ENCODE data around the gene MDK. TPM values are rescaled to one million over a fixed set of nuclear protein-coding genes. Genes with fewer than 3 reads are reported as not detected.

The MDK gene
- total RNA-seq, 1 experiment from 2014 or later, result 543 TPM

GRCh38 chr11:46347637-46348311 is 33.7 kb upstream of the MDK start:
- DNase-seq (ENCODE audit: low read depth), result no peak

GRCh38 chr11:46348566-46349401 is 32.7 kb upstream of the MDK start:
- DNase-seq (ENCODE audit: low read depth), result no peak

- DNase-seq (ENCODE audit: low read depth), result no peak
These were observed 30.8 kb upstream of the MDK start for GRCh38 chr11:46350695-46351094.

- DNase-seq (ENCODE audit: low read depth), result no peak
These were observed 30.3 kb upstream of the MDK start for GRCh38 chr11:46351148-46351547.

GRCh38 chr11:46351606-46352005 is 29.9 kb upstream of the MDK start:
- DNase-seq (ENCODE audit: low read depth), result no peak

GRCh38 chr11:46352063-46352841 is 29.2 kb upstream of the MDK start:
- no peak for DNase-seq (ENCODE audit: low read depth)

- no peak for DNase-seq (ENCODE audit: low read depth)
These were observed 27.8 kb upstream of the MDK start for GRCh38 chr11:46353698-46354097.

GRCh38 chr11:46356924-46357482 is 24.5 kb upstream of the MDK start:
- DNase-seq (ENCODE audit: low read depth), result no peak

- no peak for DNase-seq (ENCODE audit: low read depth)
These were observed 24.0 kb upstream of the MDK start for GRCh38 chr11:46357483-46357936.

GRCh38 chr11:46359953-46360352 is 21.5 kb upstream of the MDK start:
- DNase-seq (ENCODE audit: low read depth), result no peak

GRCh38 chr11:46360878-46361277 is 20.6 kb upstream of the MDK start:
- no peak for DNase-seq (ENCODE audit: low read depth)

- no peak for DNase-seq (ENCODE audit: low read depth)
These were observed 19.9 kb upstream of the MDK start for GRCh38 chr11:46361283-46362155.

GRCh38 chr11:46362156-46363030 is 19.1 kb upstream of the MDK start:
- no peak for DNase-seq (ENCODE audit: low read depth)

GRCh38 chr11:46363031-46363407 is 18.4 kb upstream of the MDK start:
- DNase-seq (ENCODE audit: low read depth), result peak; percentile 97

GRCh38 chr11:46363455-46364005 is 17.9 kb upstream of the MDK start:
- DNase-seq (ENCODE audit: low read depth), result peak; percentile 96

GRCh38 chr11:46364056-46364455 is 17.4 kb upstream of the MDK start:
- peak; percentile 30 for DNase-seq (ENCODE audit: low read depth)

GRCh38 chr11:46364791-46365190 is 16.7 kb upstream of the MDK start:
- no peak for DNase-seq (ENCODE audit: low read depth)

- no peak for DNase-seq (ENCODE audit: low read depth)
These were observed 15.2 kb upstream of the MDK start for GRCh38 chr11:46366260-46366659.

GRCh38 chr11:46366661-46367161 is 14.8 kb upstream of the MDK start:
- no peak for DNase-seq (ENCODE audit: low read depth)
